ENCODE data around the gene MAD2L1BP.
"Not testable (repeated sequence)": the region's sequence is repeated elsewhere in the genome, so short reads cannot be mapped to it uniquely, and the experiment has no call there.

MAD2L1BP gene

GRCh38 chr6:43627008-43627825 lies 8.4 kb upstream of the MAD2L1BP start:
- peak; percentile 80 for DNase-seq

- DNase-seq, result no peak
Observed at GRCh38 chr6:43628393-43629103, 7.1 kb upstream of the MAD2L1BP start.

- peak; percentile 99 for DNase-seq
Observed at GRCh38 chr6:43629104-43629504, 6.5 kb upstream of the MAD2L1BP start, which contains the start of gene GTPBP2. Gene GTPBP2, minus strand, starts transcription at chr6:43629264. Its CDS starts 102 bp downstream, at chr6:43629162.

DNA sequence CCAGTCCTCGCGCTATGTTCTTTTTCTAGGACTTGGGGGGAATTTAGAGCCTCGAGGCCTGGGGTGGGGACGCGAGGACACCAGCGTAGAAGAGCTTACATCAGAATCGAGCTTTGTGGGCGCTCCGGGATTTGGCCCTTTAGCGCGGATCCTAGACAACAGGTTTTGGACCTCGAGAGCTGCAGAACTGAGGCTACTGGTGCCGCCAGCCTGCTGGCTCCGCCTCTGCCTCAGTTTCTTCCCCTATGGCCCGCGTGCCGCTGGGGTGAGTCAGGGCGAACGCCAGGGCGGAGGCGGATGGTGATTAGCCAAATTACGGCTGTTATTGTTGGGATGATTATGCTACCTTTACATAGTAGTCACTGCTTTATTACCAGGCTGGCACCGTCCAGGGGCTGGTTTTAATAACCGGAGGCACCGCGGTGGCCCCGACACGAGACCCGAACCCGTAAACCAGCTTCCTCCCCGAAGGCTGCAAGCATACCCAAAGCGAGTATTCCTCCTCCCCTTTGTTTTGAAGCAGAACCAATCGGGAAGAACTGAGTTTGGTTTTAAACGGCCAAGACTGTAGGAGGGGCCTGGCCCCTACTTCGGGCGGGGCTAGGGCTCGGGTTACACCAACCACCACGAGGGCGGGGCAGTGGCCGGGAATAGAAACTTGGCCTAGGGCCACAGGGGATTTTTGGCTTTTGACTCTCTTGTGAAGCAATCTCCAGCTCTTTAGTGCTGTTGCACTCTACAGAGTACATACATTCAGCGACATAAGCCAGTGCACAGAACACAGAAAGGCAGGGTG lies 5.9 kb upstream of the MAD2L1BP start:
- DNase-seq, result peak; percentile 95

DNA sequence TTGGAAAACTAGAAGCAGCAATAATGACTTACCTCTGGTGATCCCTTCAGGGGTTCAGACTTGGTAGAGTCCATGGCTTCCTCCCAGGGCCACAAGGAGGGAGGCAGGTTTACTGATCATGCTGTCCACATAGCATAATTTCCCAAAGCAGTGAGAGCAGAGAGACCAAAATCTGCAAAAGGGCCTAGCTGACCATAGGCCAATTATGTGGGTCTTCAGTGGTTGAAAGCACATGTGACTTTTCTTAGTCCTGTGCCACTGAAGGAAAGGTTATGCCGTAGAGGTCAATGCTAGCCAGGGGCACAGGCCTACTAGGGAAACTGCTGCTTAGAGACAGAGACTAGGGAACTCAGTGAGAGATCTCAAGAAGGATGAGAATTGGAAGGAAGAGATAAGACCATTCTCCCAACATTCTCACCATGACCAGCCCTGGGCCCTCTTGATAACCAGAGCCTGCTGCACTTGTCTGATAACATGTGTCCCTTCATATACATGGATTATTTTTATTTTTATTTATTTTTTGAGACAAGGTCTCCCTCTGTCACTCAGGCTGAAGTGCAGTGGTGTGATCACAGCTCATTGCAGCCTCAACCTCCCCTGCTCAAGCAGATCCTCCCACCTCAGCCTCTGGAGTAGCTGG lies 4.5 kb upstream of the MAD2L1BP start:
- DNase-seq, result no peak

DNA sequence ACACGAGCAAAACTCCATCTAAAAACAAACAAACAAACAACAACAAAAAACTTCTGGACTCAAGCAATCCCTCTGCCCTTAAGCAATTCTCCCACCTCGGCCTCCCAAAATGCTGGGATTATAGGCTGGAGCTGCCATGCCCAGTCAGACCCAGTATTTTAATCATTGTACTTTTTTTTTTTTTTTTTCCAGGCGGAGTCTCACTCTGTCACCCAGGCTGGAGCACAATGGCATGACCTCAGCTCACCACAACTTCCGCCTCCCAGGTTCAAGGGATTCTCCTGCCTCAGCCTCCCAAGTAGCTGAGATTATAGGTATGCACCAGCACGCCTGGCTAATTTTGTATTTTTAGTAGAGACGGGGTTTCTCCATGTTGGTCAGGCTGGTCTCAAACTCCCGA lies 2.6 kb upstream of the MAD2L1BP start:
- DNase-seq, result not testable (repeated sequence)

- no peak for DNase-seq
Observed at GRCh38 chr6:43634702-43635303, 837 bp upstream of the MAD2L1BP start.

- DNase-seq, result no peak
Observed at GRCh38 chr6:43636308-43636659, 644 bp downstream of the MAD2L1BP start.

GRCh38 chr6:43639984-43640800 lies 4.6 kb downstream of the MAD2L1BP start:
- no peak for DNase-seq

GRCh38 chr6:43644940-43645612 lies 9.4 kb downstream of the MAD2L1BP start, which contains the start of gene RSPH9:
Gene RSPH9, plus strand, starts transcription at chr6:43645036. Its CDS starts 63 bp downstream, at chr6:43645099.
- DNase-seq, result peak; percentile 17

DNA sequence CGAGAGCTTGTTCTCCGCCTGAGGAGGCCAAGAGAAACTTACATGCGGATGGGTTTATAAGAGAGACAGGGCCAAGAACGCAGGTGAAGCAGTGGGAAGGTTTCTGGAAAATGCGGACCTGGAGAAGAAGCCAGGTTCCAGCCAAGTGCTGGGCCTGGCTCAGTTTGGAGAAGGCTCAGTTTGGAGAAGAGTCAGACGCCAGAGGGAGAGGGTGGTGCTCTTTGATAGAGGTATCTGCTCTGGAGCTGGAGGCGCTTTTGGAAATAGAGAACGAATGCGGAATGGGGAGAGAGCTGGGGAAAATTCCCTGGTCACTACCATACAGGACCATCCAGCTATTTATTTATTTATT lies 9.9 kb downstream of the MAD2L1BP start:
- DNase-seq, result no peak

DNA sequence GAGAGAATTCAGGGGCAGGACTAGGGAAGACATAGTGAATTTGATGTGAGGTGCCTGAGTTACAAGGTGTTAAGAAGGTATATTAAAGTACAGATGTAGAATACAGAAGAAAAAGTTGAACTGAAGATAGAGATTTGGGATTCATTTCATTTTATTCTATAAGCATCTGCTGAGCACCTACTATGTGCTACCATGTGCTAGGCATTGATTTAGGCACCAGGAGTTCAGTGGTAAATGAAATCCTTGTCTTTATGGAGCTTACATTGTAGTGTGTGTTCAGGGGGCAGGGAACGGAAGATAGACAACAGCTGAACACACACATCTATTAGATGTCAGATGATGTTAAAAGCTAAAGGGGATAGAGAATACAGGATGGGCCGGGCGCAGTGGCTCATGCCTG lies 12.0 kb downstream of the MAD2L1BP start:
- no peak for DNase-seq

- DNase-seq, result no peak
Observed at GRCh38 chr6:43648248-43648647, 12.6 kb downstream of the MAD2L1BP start.

DNA sequence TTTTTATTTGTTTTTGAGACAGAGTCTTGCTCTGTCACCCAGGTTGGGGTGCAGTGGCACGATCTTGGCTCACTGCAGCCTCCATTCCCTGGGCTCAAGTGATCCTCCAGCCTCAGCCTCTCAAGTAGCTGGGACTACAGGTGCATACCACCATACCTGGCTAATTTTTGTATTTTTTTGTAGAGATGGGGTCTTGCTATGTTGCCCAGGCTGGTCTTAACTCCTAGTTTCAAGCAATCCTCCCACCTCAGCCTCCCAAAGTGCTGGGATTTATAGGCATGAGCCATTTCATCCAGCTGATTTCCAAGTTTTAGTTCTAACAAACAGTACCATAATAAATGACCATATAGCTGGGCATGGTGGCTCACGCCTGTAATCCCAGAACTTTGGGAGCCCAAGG lies 17.2 kb downstream of the MAD2L1BP start:
- DNase-seq, result not testable (repeated sequence)

GRCh38 chr6:43657221-43657802 lies 21.7 kb downstream of the MAD2L1BP start:
- DNase-seq, result no peak

GRCh38 chr6:43658161-43658560 lies 22.5 kb downstream of the MAD2L1BP start:
- no peak for DNase-seq

DNA sequence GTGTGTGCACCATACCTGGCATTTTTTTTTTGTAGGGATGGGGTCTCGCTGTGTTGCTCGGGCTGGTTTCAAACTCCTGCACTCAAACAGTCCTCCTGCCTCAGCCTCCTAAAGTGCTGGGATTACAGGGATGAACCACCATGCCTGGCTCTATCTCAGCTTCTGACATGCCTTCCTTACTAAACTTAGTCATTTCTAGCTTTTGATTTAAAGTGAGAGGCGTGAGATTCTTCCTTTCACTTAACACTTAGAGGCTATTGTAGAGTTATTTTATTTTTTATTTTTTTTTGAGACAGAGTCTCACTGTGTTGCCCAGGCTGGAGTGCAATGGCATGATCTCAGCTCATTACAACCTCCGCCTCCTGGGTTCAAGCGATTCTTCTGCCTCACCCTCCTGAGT lies 27.3 kb downstream of the MAD2L1BP start:
- not testable (repeated sequence) for DNase-seq

GRCh38 chr6:43665376-43665775 lies 29.7 kb downstream of the MAD2L1BP start:
- no peak for DNase-seq

DNA sequence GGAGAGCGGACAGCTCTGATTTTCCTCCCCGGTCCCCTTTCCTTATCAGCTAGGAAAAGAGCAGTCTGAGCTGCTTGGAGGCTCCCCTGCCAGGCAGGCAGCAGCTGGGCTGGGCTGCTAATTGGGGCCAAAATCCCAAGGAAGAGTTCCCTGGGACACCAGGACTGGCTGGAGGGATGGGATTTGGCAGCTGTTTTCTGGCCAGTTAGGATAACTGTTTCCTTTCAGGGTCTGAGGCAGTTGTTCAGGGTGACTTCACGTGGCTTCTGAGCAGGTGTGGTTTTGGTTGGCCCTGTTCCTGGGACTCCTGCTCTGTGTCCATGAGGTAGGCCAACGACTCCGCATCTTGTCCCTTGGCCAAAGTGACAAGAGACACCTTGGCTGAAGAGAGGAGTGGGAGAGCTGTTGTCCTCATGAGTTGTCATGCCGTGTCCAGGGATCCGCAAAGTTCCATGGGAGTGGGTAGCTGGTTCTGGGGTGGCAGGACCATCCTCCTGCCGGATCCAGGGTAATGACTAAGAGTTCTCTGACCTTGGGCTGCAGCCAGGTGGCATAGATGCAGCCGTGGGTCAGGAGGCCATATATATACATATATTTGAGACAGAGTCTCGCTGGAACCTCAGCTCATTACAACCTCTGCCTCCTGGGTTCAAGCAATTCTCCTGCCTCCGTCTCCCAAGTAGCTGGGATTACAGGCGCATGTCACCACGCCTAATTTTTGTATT lies 30.7 kb downstream of the MAD2L1BP start:
- no peak for DNase-seq

Measured in DMS153 (cell line).